Endothelial cell of umbilical vein (primary cell): Measurements from ENCODE around the gene SLC2A6. TPM values are rescaled to one million over a fixed set of nuclear protein-coding genes. Genes with fewer than 3 reads are reported as not detected.

Experiments used
- BruUV-seq: library from RNA; stranded (reverse); fragments of 400-500 nt; replicated peaks from 2 replicates; lab custom pipeline; 2021; lab: Mats Ljungman, UMichigan
- CTCF ChIA-PET: fragments of 300-600, 350-600 bp; sonication (Branson Sonifier 250); formaldehyde crosslinking; loops from one replicate; lab custom pipeline; 2021; ENCODE audit warnings: antibody characterized with exemption, inconsistent platforms; lab: Charles Lee
- POLR2A ChIA-PET: fragments of 300-600, 350-600 bp; sonication (Branson Sonifier 250); formaldehyde crosslinking; loops from one replicate; lab custom pipeline; 2021; ENCODE audit warnings: antibody characterized with exemption, inconsistent platforms; lab: Charles Lee
- DNase-seq: peaks from one replicate; pipeline ENCODE4 v3.0.0-alpha.2; 2011; ENCODE audit warnings: low read depth, low spot score
- FAIRE-seq: peaks from 2 replicates; lab custom pipeline; 2011; peaks lifted over from hg19 to GRCh38; lab: Jason Lieb, UNC
- H2AFZ ChIP-seq: 2 replicates; pipeline ENCODE4 v1.6.0; 2012; ENCODE audit warnings: low read depth, low read length, control low read depth, inconsistent platforms
- H3K27ac ChIP-seq: 2 replicates; pipeline ENCODE4 v1.5.1; 2011; ENCODE audit warnings: low read depth, mild to moderate bottlenecking, control low read depth, low read length, moderate library complexity; ENCODE audit not compliant: insufficient read depth
- H3K27me3 ChIP-seq, 2 experiments: 2 replicates each; pipeline versions ENCODE4 v1.6.0 to v1.6.1; 2011; ENCODE audit warnings: low read length in 2 of 2, mixed read lengths in 1 of 2; ENCODE audit not compliant: control insufficient read depth in 2 of 2, insufficient read depth in 2 of 2
- H3K36me3 ChIP-seq, 2 experiments: 2 replicates in 1 of 2; 3 replicates in 1 of 2; pipeline ENCODE4 v1.5.1; 2011; ENCODE audit warnings: low read length in 2 of 2, mild to moderate bottlenecking in 1 of 2, moderate library complexity in 1 of 2; ENCODE audit not compliant: control insufficient read depth in 2 of 2, insufficient read depth in 2 of 2; ENCODE audit errors: extremely low read depth in 1 of 2
- H3K4me1 ChIP-seq: 3 replicates; pipeline ENCODE4 v1.5.1; 2011; ENCODE audit warnings: mild to moderate bottlenecking, low read length; ENCODE audit not compliant: control insufficient read depth, insufficient read depth; ENCODE audit errors: extremely low read depth
- H3K4me2 ChIP-seq: 2 replicates; pipeline ENCODE4 v1.6.1; 2011; ENCODE audit warnings: low read length, control low read depth, mixed read lengths; ENCODE audit not compliant: insufficient read depth
- H3K4me3 ChIP-seq, 3 experiments: fragments of 200-600 bp in 1 of 3; sonication (generic), shearing (Covaris generic) in 1 of 3; replicated peaks in 1 of 3; 2 replicates each; pipeline ENCODE4 v1.5.1; 2011 to 2016; ENCODE audit warnings: control low read depth in 3 of 3, low read length in 3 of 3, mild to moderate bottlenecking in 2 of 3, inconsistent platforms in 1 of 3, low read depth in 1 of 3, moderate library complexity in 1 of 3; ENCODE audit not compliant: insufficient read depth in 1 of 3
- H3K79me2 ChIP-seq: 2 replicates; pipeline ENCODE4 v1.6.0; 2012; ENCODE audit warnings: low read length, inconsistent platforms; ENCODE audit not compliant: control insufficient read depth, insufficient read depth
- H3K9ac ChIP-seq: replicated peaks from 2 replicates; pipeline ENCODE3; 2011; ENCODE audit warnings: low read length, control low read depth; ENCODE audit not compliant: insufficient read depth; ENCODE audit errors: extremely low read depth
- H3K9me1 ChIP-seq: replicated peaks from 3 replicates; pipeline ENCODE4 v1.6.0; 2011; ENCODE audit warnings: mild to moderate bottlenecking, low read length; ENCODE audit not compliant: control insufficient read depth, insufficient read depth; ENCODE audit errors: extremely low read depth
- H3K9me3 ChIP-seq: replicated peaks from 2 replicates; pipeline ENCODE4 v1.5.1; 2012; ENCODE audit warnings: low read length, inconsistent platforms; ENCODE audit not compliant: control insufficient read depth, insufficient read depth
- H4K20me1 ChIP-seq: replicated peaks from 2 replicates; pipeline ENCODE3; 2011; ENCODE audit warnings: mild to moderate bottlenecking, low read length; ENCODE audit not compliant: control insufficient read depth, insufficient read depth; ENCODE audit errors: extremely low read depth
- EZH2 ChIP-seq: IDR thresholded peaks from 2 replicates; pipeline ENCODE4 v1.6.1; 2012; ENCODE audit warnings: borderline replicate concordance, low read depth, mild to moderate bottlenecking, moderate library complexity, low read length, inconsistent platforms; ENCODE audit not compliant: severe bottlenecking
- GATA2 ChIP-seq: IDR thresholded peaks from 2 replicates; pipeline ENCODE4 v1.7.0; 2011; ENCODE audit warnings: low read depth, mild to moderate bottlenecking, moderate library complexity, mixed read lengths, low read length; ENCODE audit not compliant: insufficient read length, insufficient read depth
- JUN ChIP-seq: IDR thresholded peaks from 2 replicates; pipeline ENCODE4 v1.6.1; 2011; ENCODE audit warnings: borderline replicate concordance, low read depth; ENCODE audit not compliant: insufficient read length, insufficient read depth
- MAX ChIP-seq: IDR thresholded peaks from 2 replicates; pipeline ENCODE4 v1.6.1; 2011; ENCODE audit not compliant: insufficient read depth, insufficient read length
- MYC ChIP-seq: IDR thresholded peaks from one replicate; pipeline ENCODE4 v1.6.1; 2011; ENCODE audit warnings: mild to moderate bottlenecking, low read depth, low read length
- POLR2A ChIP-seq: IDR thresholded peaks from 2 replicates; pipeline ENCODE4 v1.6.1; 2012; ENCODE audit warnings: low read depth, mild to moderate bottlenecking, control low read depth, low read length
- dilution Hi-C: fragments of 300-500 bp; cut with MboI; formaldehyde crosslinking; loops from one replicate; pipeline ENCODE4 v1.15.0; 2019; ENCODE audit warnings: low sequenced_read_pairs; ENCODE audit not compliant: extremely low pct_ligation_motif_present
- intact Hi-C: fragments of 100-400 bp; cut with micrococcal nuclease; formaldehyde crosslinking; loops from one replicate; pipeline ENCODE4 v1.10.0; 2022
- polyA plus RNA-seq, 4 experiments: library from polyadenylated mRNA; depleted of rRNA in 3 of 4; stranded (reverse) in 3 of 4; unstranded in 1 of 4; fragments of >200 nt; gene quantifications; 2 replicates each; pipeline versions ENCODE4 v1.2.1 to v1.2.3, GENCODE V29; 2011 to 2012; ENCODE audit warnings: missing spikeins in 1 of 4
- total RNA-seq: library from RNA; stranded (reverse); gene quantifications from 2 replicates; pipeline ENCODE4 v1.2.3, GENCODE V29; 2021

Gene SLC2A6
- total and polyA plus RNA-seq, 2 donors (not counting 3 experiments of a cell fraction or from before 2014, with no cell fraction given) = 35.7 to 39.6 TPM

DNA sequence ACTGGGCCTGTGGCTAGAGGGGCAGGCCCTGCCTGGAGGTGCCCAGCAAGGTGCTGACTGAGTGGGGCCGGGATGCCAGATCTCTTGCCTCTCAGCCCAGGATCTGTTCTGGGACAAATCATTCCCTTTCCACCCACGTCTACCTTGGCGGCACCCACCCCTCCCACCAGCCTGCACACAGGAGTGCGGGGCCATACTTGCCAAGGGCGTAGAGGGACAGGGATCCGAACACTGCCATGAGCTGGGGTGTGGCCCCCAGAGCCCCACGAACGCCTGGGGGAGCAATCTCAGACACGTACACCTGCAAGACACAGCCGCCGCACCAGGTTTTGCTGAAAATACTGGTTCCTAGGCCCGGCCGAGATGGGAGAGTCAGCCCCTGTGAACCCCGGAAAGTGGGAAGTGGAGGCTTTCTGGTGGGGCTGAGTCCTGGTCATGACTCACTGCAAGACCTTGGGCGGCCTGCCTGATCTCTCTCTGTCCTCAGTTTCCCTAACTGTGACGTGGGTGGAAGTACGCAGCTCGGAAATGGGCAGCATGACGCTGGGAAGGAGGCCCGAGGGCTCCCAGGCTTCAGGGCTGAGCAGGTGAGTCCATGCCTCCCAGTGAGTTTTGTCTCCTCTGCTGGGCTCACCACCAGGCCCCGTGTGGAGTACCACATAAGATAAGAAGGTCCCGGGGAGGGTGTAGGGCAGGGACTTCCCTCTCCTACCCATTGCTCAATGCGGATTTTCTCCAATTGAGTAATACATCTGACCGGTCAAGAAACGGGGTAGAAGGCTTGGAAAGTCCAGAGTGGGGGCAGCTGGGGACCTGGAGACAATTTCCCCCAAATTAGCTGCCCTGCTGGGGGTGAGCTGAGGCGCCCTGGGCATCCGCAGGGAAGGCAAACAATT lies 2.6 kb downstream of the SLC2A6 start:
- TF ChIP-seq GATA2 (no peak), POLR2A (no peak), MAX (no peak), EZH2 (no peak), JUN (no peak), MYC (no peak)
- no TSS peak for BruUV-seq
- H3K79me2 ChIP-seq = peaks cover 8% of the 10 kb centered on the region
- no peak overlapping the region for H3K4me3 ChIP-seq
- intact Hi-C loops = no loop called here
- FAIRE-seq (no peak), DNase-seq (no peak)
- H3K4me1 ChIP-seq = peaks cover 6% of the 10 kb centered on the region
- no peaks in the 10 kb centered on the region for H3K27me3 ChIP-seq
- no peak overlapping the region for H3K27ac ChIP-seq
- H3K9ac ChIP-seq = no peak overlapping the region
- no peaks in the 10 kb centered on the region for H4K20me1 ChIP-seq
- H3K9me1 ChIP-seq = no peaks in the 10 kb centered on the region
- peaks cover 3 to 36% of the 10 kb centered on the region in 2 experiments for H3K36me3 ChIP-seq
- POLR2A ChIA-PET = no interaction called here
- dilution Hi-C loops = no loop called here
- CTCF ChIA-PET = interaction anchor here (0.8 kb wide), 1 partner anchor 10 kb away, joined by 3 read pairs; no protein-coding TSS in a partner anchor
- no peak overlapping the region for H2AFZ ChIP-seq
- H3K9me3 ChIP-seq = no peaks in the 10 kb centered on the region
- no peak overlapping the region for H3K4me2 ChIP-seq
